ENCODE data around the gene KLHL6. TPM values are rescaled to one million over a fixed set of nuclear protein-coding genes. Genes with fewer than 3 reads are reported as not detected.

The KLHL6 gene
- total RNA-seq, 2 experiments from 2014 or later = 40.4 to 41.2 TPM

DNA sequence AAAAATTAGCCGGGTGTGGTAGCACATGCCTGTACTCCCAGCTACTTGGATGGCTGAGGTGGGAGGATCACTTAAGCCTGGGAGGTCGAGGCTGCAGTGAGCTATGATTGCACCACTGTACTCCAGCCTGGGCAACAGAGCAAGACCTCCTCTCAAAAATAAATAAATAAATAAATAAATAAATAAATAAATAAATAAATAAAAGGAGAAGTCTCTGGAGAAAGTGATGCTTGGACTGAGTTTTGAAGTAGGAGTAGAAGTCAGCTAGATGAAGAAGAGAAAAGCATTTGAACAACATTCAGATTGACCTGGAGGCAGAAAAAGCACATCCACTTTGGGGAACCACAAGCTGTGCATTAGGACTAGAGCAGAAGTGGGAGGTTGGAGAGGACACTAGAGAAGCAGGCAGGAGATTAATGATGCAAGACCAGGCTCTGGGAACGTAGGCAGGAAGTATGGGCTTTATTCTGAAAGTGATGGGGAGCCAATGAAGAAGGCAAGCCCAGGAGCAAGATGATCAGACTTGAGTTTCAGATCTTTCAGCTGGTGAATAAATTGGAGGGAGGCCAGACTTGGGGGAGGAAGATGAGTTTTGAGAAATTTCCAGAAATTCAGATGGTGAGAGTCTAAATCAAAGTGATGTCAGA is 48.7 kb downstream of the KLHL6 start:
- CTCF ChIA-PET = interaction anchor here (1.1 kb wide), 1 partner anchor 27 kb away, joined by 3 read pairs; no protein-coding TSS in a partner anchor
- peaks cover 69% of the 10 kb centered on the region for H3K36me3 Mint-ChIP-seq (ENCODE audit: low read depth)

GRCh38 chr3:183504597-183504996 is 50.9 kb downstream of the KLHL6 start:
- ChIA-PET CTCF (interaction anchor here (1.3 to 1.5 kb wide), 2 partner anchors 12 to 23 kb away, joined by 3 to 5 read pairs; no protein-coding TSS in a partner anchor), POLR2A (no interaction called here)
- no peak for DNase-seq
- H3K27ac Mint-ChIP-seq = no peak overlapping the region
- H3K9me3 Mint-ChIP-seq = peaks cover 12% of the 10 kb centered on the region
- no peaks in the 10 kb centered on the region for H3K27me3 Mint-ChIP-seq
- H3K36me3 Mint-ChIP-seq (ENCODE audit: low read depth) = peaks cover 84% of the 10 kb centered on the region
- H3K4me1 Mint-ChIP-seq = peaks cover 8% of the 10 kb centered on the region
- H3K4me3 Mint-ChIP-seq = no peak overlapping the region

More for the DNA sequence above, 48.7 kb downstream of the KLHL6 start:
- POLR2A ChIA-PET = interaction anchor here (0.8 kb wide), 1 partner anchor 321 kb away, joined by 3 read pairs; no protein-coding TSS in a partner anchor
- Mint-ChIP-seq H3K4me1 (peaks cover 10% of the 10 kb centered on the region), H3K27ac (no peak overlapping the region), H3K4me3 (no peak overlapping the region), H3K9me3 (peaks cover 12% of the 10 kb centered on the region), H3K27me3 (no peaks in the 10 kb centered on the region)
- DNase-seq = no peak

DNA sequence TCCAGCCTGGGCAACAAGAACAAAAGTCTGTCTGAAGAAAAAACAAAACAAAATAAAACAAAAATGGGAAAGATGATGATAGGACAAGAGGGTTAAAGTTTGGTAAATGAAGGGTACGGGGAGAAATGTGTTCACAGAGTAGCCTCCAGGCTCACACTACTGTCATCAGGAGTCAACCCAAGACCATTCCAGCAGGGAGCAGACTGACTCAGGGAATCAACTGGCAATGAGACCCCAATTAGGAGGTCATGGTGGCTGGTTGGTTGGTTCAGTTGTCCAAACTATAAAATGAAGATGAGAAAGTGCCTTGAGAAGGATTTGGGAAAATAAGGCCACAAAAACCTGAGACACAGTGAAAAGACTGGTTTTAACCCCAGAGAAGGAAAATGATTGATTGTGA is 51.8 kb downstream of the KLHL6 start:
- H3K27me3 Mint-ChIP-seq = no peaks in the 10 kb centered on the region
- H3K4me1 Mint-ChIP-seq = peaks cover 8% of the 10 kb centered on the region
- ChIA-PET CTCF (interaction anchor here (0.6 to 1.5 kb wide), 3 partner anchors 13 to 39 kb away, joined by 3 to 5 read pairs (median 3); no protein-coding TSS in a partner anchor), POLR2A (no interaction called here)
- no peak for DNase-seq
- H3K4me3 Mint-ChIP-seq = no peak overlapping the region
- no peak overlapping the region for H3K27ac Mint-ChIP-seq
- peaks cover 83% of the 10 kb centered on the region for H3K36me3 Mint-ChIP-seq (ENCODE audit: low read depth)
- H3K9me3 Mint-ChIP-seq = peaks cover 12% of the 10 kb centered on the region

GRCh38 chr3:183502237-183503181 is 53.0 kb downstream of the KLHL6 start:
- Mint-ChIP-seq H3K36me3 (ENCODE audit: low read depth) (peaks cover 78% of the 10 kb centered on the region), H3K9me3 (peaks cover 12% of the 10 kb centered on the region), H3K27ac (no peak overlapping the region), H3K4me3 (no peak overlapping the region), H3K27me3 (no peaks in the 10 kb centered on the region), H3K4me1 (peaks cover 8% of the 10 kb centered on the region)
- ChIA-PET CTCF (interaction anchor here (0.5 to 1.7 kb wide), 6 partner anchors 10 to 608 kb away, joined by 3 read pairs; no protein-coding TSS in a partner anchor), POLR2A (no interaction called here)
- DNase-seq = no peak

- peaks cover 77% of the 10 kb centered on the region for H3K36me3 Mint-ChIP-seq (ENCODE audit: low read depth)
Measured at GRCh38 chr3:183500981-183501704, 54.4 kb downstream of the KLHL6 start.

GRCh38 chr3:183500319-183500718 is 55.2 kb downstream of the KLHL6 start:
- H3K36me3 Mint-ChIP-seq (ENCODE audit: low read depth) = peaks cover 71% of the 10 kb centered on the region
- peaks cover 2% of the 10 kb centered on the region for H3K4me1 Mint-ChIP-seq
- H3K9me3 Mint-ChIP-seq = no peaks in the 10 kb centered on the region
- H3K27ac Mint-ChIP-seq = no peak overlapping the region
- H3K27me3 Mint-ChIP-seq = no peaks in the 10 kb centered on the region
- H3K4me3 Mint-ChIP-seq = no peak overlapping the region
- CTCF ChIA-PET = interaction anchor here (1.4 to 1.6 kb wide), 2 partner anchors 11 to 53 kb away, joined by 3 to 5 read pairs; no protein-coding TSS in a partner anchor
- no peak for DNase-seq
- POLR2A ChIA-PET = no interaction called here

More at GRCh38 chr3:183500981-183501704, 54.4 kb downstream of the KLHL6 start:
- no peaks in the 10 kb centered on the region for H3K27me3 Mint-ChIP-seq
- H3K4me3 Mint-ChIP-seq = no peak overlapping the region
- CTCF ChIA-PET = interaction anchor here (1.0 to 1.6 kb wide), 3 partner anchors 12 to 19 kb away, joined by 3 read pairs; no protein-coding TSS in a partner anchor
- peaks cover 3% of the 10 kb centered on the region for H3K4me1 Mint-ChIP-seq
- H3K27ac Mint-ChIP-seq = no peak overlapping the region
- POLR2A ChIA-PET = no interaction called here
- peaks cover 6% of the 10 kb centered on the region for H3K9me3 Mint-ChIP-seq
- no peak for DNase-seq

DNA sequence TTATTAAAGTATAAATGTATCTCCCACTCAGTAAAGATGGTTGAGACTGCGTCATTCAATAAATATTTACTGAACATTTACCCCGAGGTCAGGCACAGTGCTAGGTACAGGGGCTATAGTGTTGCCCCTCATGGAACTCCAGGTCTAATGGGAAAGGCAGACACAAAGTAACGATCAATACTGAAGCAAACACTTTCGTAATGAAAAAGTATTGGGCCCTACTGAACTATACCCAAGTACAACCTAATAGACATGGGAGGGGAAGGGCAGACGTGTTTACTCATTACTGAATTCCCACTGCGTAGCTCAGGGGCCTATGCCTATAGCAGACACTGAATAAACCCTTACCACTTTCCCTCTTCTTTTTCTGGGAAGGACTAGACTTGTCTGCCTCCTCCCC is 56.9 kb downstream of the KLHL6 start:
- Mint-ChIP-seq H3K36me3 (ENCODE audit: low read depth) (peaks cover 62% of the 10 kb centered on the region), H3K4me1 (peaks cover 5% of the 10 kb centered on the region), H3K27ac (no peak overlapping the region), H3K9me3 (no peaks in the 10 kb centered on the region), H3K4me3 (no peak overlapping the region), H3K27me3 (no peaks in the 10 kb centered on the region)
- DNase-seq = no peak
- ChIA-PET CTCF (interaction anchor here (0.9 to 1.6 kb wide), 4 partner anchors 9 to 18 kb away, joined by 3 to 5 read pairs (median 4); no protein-coding TSS in a partner anchor), POLR2A (no interaction called here)

GRCh38 chr3:183497313-183497712 is 58.2 kb downstream of the KLHL6 start:
- ChIA-PET POLR2A (no interaction called here), CTCF (interaction anchor here (1.6 kb wide), 1 partner anchor 17 kb away, joined by 4 read pairs; no protein-coding TSS in a partner anchor)
- Mint-ChIP-seq H3K27me3 (no peaks in the 10 kb centered on the region), H3K36me3 (ENCODE audit: low read depth) (peaks cover 62% of the 10 kb centered on the region), H3K4me3 (no peak overlapping the region), H3K9me3 (no peaks in the 10 kb centered on the region), H3K27ac (no peak overlapping the region), H3K4me1 (peaks cover 6% of the 10 kb centered on the region)
- no peak for DNase-seq

- ChIA-PET POLR2A (no interaction called here), CTCF (no interaction called here)
- H3K9me3 Mint-ChIP-seq = no peaks in the 10 kb centered on the region
- H3K36me3 Mint-ChIP-seq (ENCODE audit: low read depth) = peaks cover 66% of the 10 kb centered on the region
- H3K27me3 Mint-ChIP-seq = no peaks in the 10 kb centered on the region
- no peak for DNase-seq
- H3K27ac Mint-ChIP-seq = no peak overlapping the region
- H3K4me1 Mint-ChIP-seq = peaks cover 14% of the 10 kb centered on the region
- no peak overlapping the region for H3K4me3 Mint-ChIP-seq
Measured at GRCh38 chr3:183496311-183496710, 59.2 kb downstream of the KLHL6 start.

GRCh38 chr3:183494341-183494740 is 61.2 kb downstream of the KLHL6 start:
- ChIA-PET CTCF (no interaction called here), POLR2A (no interaction called here)
- H3K27ac Mint-ChIP-seq = peak overlapping the region; percentile 52
- DNase-seq = no peak
- peaks cover 21% of the 10 kb centered on the region for H3K4me1 Mint-ChIP-seq
- H3K9me3 Mint-ChIP-seq = no peaks in the 10 kb centered on the region
- peaks cover 63% of the 10 kb centered on the region for H3K36me3 Mint-ChIP-seq (ENCODE audit: low read depth)
- H3K4me3 Mint-ChIP-seq = no peak overlapping the region
- H3K27me3 Mint-ChIP-seq = no peaks in the 10 kb centered on the region

DNA sequence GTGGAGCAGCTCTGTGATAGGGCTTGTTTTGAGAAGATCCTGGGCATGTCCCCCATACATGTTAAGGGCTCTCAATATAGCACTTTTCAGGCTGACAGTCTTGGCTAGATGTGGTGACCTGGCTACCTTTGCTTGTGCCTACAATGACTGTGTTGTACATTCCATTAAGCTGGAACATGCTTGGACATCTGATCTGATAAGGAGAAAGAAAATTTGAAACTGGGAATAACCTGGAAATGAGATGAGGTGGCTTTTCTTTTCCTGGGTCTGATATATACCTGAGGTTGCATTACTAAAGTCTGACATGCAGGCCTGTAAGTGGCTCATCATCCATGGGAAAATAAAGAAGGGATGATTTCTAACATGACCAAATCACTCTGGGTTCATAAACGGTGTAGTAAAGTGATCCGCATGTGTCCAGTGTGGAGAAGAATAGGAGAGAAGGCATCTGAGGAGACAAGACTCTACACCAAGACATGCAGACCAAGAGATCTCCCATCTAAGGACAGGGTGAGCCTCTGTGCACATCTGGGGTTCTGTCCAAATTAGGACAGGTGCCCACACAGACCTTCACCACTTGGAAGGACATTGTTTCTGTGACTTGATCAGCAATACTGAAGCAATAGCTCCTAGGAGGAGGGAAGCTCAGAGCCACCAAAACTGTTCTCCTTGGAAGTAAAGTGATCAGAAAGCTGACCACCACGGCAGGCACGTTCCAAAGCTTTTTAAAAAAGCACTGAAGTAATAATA is 62.0 kb downstream of the KLHL6 start:
- Mint-ChIP-seq H3K4me3 (no peak overlapping the region), H3K4me1 (peaks cover 21% of the 10 kb centered on the region), H3K9me3 (no peaks in the 10 kb centered on the region), H3K36me3 (ENCODE audit: low read depth) (peaks cover 60% of the 10 kb centered on the region), H3K27ac (no peak overlapping the region), H3K27me3 (no peaks in the 10 kb centered on the region)
- ChIA-PET POLR2A (no interaction called here), CTCF (interaction anchor here (0.6 to 0.7 kb wide), 2 partner anchors 9 to 371 kb away, joined by 3 read pairs; no protein-coding TSS in a partner anchor)
- no peak for DNase-seq

- no peak for DNase-seq
- CTCF ChIA-PET = interaction anchor here (0.7 kb wide), 1 partner anchor 10 kb away, joined by 3 read pairs; no protein-coding TSS in a partner anchor
- H3K36me3 Mint-ChIP-seq (ENCODE audit: low read depth) = peaks cover 58% of the 10 kb centered on the region
- H3K27ac Mint-ChIP-seq = no peak overlapping the region
- no peaks in the 10 kb centered on the region for H3K27me3 Mint-ChIP-seq
- no peaks in the 10 kb centered on the region for H3K9me3 Mint-ChIP-seq
- H3K4me1 Mint-ChIP-seq = peaks cover 21% of the 10 kb centered on the region
- POLR2A ChIA-PET = no interaction called here
- H3K4me3 Mint-ChIP-seq = no peak overlapping the region
Measured at GRCh38 chr3:183492849-183493179, 62.7 kb downstream of the KLHL6 start.

Data from activated CD4-positive, alpha-beta T cell treated with anti-CD3 and anti-CD28 coated beads, Interleukin-2, amount 10 ng/mL, durations not matched to agents 7 days and 5 days (primary cell).